ENCODE data around the gene JMJD7.

JMJD7 gene

DNA sequence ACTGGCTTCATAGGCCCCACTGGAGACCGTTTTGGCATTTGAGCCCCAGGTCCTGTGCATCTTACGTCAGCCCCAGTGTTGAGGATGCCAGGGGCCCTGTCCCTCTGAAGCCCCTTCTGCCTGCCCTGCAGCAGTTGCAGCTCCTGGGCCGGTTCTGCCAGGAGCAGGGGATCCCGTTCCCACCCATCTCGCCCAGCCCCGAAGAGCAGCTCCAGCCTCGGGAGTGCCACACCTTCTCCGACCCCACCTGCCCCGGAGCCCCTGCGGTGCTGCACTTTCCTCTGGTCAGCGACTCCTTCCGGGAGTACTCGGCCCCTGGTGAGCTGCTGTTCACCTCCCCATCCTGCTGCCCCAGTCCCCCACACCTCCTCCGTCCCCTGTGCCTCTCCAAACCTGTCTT, 19.3 kb downstream of the JMJD7 start:
- no peak for DNase-seq (ENCODE audit: low spot score)

- DNase-seq (ENCODE audit: low spot score) = no peak
Measured at GRCh38 chr15:41847981-41848380, 20.1 kb downstream of the JMJD7 start.

DNA sequence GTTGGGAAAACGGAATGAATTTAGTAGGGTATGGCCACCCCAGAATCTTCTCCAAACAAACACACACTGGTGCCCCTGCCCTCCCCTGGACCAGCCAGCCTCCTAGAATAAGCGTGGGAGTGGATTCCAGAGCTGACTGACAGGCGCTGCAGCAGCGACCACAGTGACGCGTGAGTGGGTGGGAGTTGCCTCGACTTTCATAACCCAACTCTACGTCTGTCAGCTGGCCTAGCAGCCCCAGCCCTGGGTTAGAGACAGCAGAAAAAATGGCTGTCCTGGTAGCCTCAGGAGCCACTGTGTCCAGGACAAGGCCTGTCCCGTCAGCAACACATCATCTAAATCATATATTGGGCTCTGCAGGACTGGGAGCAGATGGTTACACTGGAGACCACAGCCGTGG, 20.7 kb downstream of the JMJD7 start:
- no peak for DNase-seq (ENCODE audit: low spot score)

GRCh38 chr15:41849204-41849603, 21.3 kb downstream of the JMJD7 start:
- DNase-seq (ENCODE audit: low spot score) = no peak

GRCh38 chr15:41849861-41850260, 22.0 kb downstream of the JMJD7 start:
- no peak for DNase-seq (ENCODE audit: low spot score)

- no peak for DNase-seq (ENCODE audit: low spot score)
Measured at GRCh38 chr15:41850482-41851166, 22.7 kb downstream of the JMJD7 start.

DNA sequence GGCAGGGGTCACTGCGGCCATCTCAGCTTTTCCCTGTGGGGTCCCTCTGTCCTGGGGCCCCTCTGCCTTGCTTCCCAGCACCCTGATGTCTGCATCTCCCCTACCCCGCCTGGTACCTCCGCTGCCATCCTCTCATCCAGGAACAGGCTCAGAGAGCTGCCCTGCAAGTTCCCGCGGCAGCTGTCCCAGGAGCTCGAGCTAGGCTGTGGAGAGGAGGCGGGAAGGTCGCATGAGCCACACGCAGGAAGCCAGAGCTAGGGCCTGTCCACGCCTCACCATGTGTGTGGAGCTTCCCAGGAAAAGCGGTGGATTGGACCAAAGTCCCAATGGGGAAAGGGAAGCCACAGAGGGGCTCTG, 23.3 kb downstream of the JMJD7 start:
- DNase-seq (ENCODE audit: low spot score) = no peak

DNA sequence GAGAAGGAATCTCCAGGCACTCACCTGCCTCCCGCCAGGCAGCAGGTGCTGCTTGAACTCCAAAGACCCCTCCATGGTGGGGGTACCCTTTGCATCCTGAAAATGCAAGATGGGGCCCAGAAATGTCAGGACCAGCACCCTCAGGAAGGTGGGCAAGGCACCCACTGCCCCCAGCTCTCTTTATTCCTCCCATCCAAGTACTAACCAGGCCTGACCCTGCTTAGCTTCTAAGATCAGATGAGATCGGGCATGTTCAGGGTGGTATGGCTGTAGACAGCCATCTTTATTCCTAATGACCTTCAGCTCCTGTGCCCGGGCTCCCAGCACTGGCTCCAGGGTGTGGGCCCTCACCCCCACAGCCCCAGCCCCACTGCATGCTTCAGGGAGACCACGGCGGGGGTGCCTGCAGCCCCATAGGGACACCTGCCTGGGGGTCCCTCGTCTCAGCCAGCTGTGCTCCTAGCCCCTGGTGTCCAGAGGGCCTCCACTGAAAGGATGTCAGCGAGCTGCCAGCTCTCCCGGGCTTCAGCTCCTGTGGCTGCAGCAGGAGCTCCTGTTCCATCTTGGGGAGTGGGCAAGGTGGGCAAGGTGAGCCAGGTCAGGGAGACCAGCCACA, 24.0 kb downstream of the JMJD7 start:
- DNase-seq (ENCODE audit: low spot score) = no peak

- no peak for DNase-seq (ENCODE audit: low spot score)
Measured at GRCh38 chr15:41852736-41853590, 25.1 kb downstream of the JMJD7 start.

- no peak for DNase-seq (ENCODE audit: low spot score)
Measured at GRCh38 chr15:41853831-41854230, 25.9 kb downstream of the JMJD7 start.

- DNase-seq (ENCODE audit: low spot score) = no peak
Measured at GRCh38 chr15:41854443-41854842, 26.6 kb downstream of the JMJD7 start.

DNA sequence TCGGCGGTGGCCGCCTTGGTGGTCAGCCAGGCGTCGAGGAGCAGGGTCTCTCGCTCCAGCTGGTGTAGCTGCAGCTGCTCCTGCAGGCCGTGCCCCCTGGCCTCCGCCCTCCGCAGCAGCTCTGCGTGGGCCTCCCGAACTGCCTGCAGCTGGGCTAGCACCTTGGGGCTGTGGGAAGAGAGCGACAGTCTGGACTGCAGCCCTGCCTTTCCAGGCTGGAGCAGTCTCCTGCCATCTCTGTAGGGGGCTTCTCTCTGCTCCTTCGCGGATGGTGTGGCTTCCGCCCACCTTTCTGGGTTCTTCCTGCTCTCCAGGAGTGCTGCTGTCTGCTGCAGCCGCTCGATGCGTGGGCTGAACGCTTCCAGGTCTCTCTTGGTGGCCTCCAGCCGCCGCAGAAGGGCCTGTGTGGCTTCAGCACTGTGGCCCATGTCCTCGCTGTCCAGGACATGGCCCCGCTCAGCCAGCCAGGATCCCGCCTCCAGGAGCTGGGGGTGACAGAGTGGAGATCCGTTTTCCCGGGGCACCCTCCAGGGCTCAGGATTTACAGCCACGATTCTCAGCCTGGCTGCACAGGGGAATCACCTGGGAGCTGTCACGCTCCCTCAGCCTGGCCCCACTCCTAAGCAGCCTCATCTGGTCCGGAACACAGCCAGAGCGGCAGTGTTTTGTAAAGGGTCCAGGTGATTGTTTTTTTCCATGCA, 27.5 kb downstream of the JMJD7 start:
- DNase-seq (ENCODE audit: low spot score) = no peak

DNA sequence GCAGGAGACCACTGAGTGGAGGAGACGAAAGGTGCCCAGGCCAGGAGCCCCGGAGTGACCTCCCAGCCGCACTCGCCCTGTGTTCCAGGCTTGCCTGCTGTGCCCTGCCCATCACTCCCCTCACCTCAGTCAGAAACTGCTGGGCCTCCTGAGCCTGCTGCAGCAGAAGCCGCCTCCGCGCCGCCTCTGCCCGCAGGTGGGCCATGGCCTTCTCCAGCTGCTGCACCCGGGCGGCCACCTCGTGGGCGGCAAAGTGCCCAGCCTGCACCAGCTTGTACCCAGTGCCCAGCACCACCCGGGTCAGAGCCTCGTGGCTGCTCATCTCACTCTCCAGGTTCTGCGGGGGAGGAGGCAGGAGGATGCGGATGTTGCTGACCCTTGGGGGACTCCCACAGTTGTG, 28.4 kb downstream of the JMJD7 start:
- no peak for DNase-seq (ENCODE audit: low spot score)

GRCh38 chr15:41856716-41857115, 28.8 kb downstream of the JMJD7 start:
- no peak for DNase-seq (ENCODE audit: low spot score)

GRCh38 chr15:41857316-41857715, 29.4 kb downstream of the JMJD7 start:
- DNase-seq (ENCODE audit: low spot score) = no peak

DNA sequence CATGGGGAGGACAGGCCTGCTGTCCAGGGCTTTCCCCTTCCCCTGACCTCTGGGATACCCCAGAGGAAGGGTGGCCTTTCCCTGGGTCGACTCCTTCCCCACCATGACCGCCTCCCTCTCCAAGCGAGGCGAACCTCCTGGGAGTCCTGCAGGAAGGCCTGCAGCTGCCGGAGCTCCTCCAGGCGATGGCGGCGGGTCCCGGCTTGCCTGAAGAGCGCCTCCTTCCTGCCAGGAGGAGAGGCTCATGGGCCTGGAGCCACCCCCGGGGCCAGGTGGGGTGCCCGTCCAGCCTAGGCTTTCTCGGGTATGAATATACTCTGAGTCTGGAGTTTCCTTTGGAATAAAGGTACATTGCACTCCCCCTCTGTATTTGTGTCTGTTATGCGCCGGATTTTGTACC, 30.9 kb downstream of the JMJD7 start:
- DNase-seq (ENCODE audit: low spot score) = no peak

DNA sequence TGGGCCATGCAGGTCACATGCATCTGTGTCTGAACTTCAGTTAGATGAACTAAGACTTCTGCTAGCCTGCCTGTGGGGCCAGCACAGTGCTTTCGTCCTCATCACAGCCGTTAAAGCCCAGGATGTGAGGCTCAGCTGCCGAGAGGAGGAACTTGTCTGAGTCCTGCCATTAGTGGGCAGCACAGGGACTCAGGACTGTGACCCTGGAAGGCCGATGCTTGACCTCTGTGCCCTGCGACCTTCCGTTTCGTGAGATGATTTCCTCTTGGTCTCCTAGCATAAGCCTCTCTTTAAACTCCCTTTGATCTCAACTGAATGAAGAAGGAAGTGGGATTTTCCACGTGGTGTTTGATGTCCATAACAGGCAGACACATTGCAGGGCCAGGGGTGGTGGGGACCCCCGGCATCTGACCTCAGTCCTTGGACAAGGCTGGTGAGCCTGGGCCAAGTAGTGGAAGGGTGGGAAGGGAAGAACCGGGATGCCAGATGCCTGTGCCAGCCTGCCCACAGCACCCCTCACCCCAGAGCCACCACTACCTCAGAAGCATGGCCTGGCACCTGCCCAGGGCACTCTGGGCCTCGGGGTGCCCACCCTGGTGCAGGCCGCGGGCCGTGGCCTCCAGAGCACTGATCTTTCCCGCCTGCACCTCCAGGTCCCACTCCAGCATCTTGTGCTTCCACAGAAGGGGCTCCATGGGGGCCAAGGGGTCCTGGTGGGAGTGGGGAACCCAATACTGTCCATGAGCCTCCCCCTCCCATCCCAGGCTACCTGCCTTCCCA, 32.3 kb downstream of the JMJD7 start:
- DNase-seq (ENCODE audit: low spot score) = no peak

- no peak for DNase-seq (ENCODE audit: low spot score)
Measured at GRCh38 chr15:41861736-41862356, 34.0 kb downstream of the JMJD7 start.

GRCh38 chr15:41862515-41863116, 34.7 kb downstream of the JMJD7 start:
- DNase-seq (ENCODE audit: low spot score) = no peak

- DNase-seq (ENCODE audit: low spot score) = no peak
Measured at GRCh38 chr15:41865490-41866055, 37.7 kb downstream of the JMJD7 start.

GRCh38 chr15:41866263-41866703, 38.4 kb downstream of the JMJD7 start:
- DNase-seq (ENCODE audit: low spot score) = no peak

All from hepatic stellate cell (primary cell).